ENCODE measurements around the gene SLC2A4RG.

- TF ChIP-seq POLR2A (IDR thresholded peaks at IDR 0.05; ENCODE audit: low read length) (no peak), GATA1 (IDR thresholded peaks at IDR 0.05; ENCODE audit: low read depth, low read length) (no peak)
Observed at GRCh38 chr20:63789836-63790571, 50.4 kb downstream of the SLC2A4RG start.

All from erythroblast (primary cell).